ENCODE data around the gene U2AF2. TPM values are rescaled to one million over a fixed set of nuclear protein-coding genes. Genes with fewer than 3 reads are reported as not detected.

The U2AF2 gene
- total RNA-seq, 2 experiments from 2014 or later: 285 to 293 TPM

- peaks cover 22% of the 10 kb centered on the region for H3K36me3 Mint-ChIP-seq (ENCODE audit: low read depth)
- peaks cover 41% of the 10 kb centered on the region for H3K4me1 Mint-ChIP-seq (ENCODE audit: low read depth)
These were observed 440 bp upstream of the U2AF2 start for GRCh38 chr19:55654323-55654867.

GRCh38 chr19:55655648-55656040, 809 bp downstream of the U2AF2 start:
- no peak for DNase-seq
- intact Hi-C loops (cut with micrococcal nuclease): loop anchor here (1.0 to 10.0 kb wide), 7 partner anchors 20 to 1465 kb away; partner anchors contain the start of genes EPN1, LENG9, TSEN34 and ZNF444
- H3K36me3 Mint-ChIP-seq (ENCODE audit: low read depth): peaks cover 29% of the 10 kb centered on the region
- peaks cover 39% of the 10 kb centered on the region for H3K4me1 Mint-ChIP-seq (ENCODE audit: low read depth)
- no peaks in the 10 kb centered on the region for H3K27me3 Mint-ChIP-seq (ENCODE audit: low read depth)
- no peaks in the 10 kb centered on the region for H3K9me3 Mint-ChIP-seq
- peak overlapping the region; percentile 96 for H3K27ac Mint-ChIP-seq
- CTCF ChIA-PET: no interaction called here
- H3K4me3 Mint-ChIP-seq: peak overlapping the region; percentile 88

More at GRCh38 chr19:55654323-55654867, 440 bp upstream of the U2AF2 start:
- Mint-ChIP-seq H3K27me3 (ENCODE audit: low read depth) (no peaks in the 10 kb centered on the region), H3K27ac (peak overlapping the region; percentile 98), H3K9me3 (no peaks in the 10 kb centered on the region), H3K4me3 (peak overlapping the region; percentile 88)
- CTCF ChIA-PET: interaction anchor here (0.6 to 1.3 kb wide), 10 partner anchors 8 to 128 kb away, joined by 3 to 7 read pairs (median 4); no protein-coding TSS in a partner anchor
- DNase-seq: peak; percentile 100
- intact Hi-C loops (cut with micrococcal nuclease): loop anchor here (1.0 to 10.0 kb wide), 7 partner anchors 55 to 1464 kb away; partner anchors contain the start of genes FIZ1, KMT5C, LENG9 and TSEN34

- peak overlapping the region; percentile 88 for H3K4me3 Mint-ChIP-seq
- H3K27ac Mint-ChIP-seq: peak overlapping the region; percentile 96
- CTCF ChIA-PET: interaction anchor here (1.4 to 2.4 kb wide), 2 partner anchors 15 to 18 kb away, joined by 4 to 10 read pairs; no protein-coding TSS in a partner anchor
- intact Hi-C loops (cut with micrococcal nuclease): loop anchor here (10.0 kb wide), 2 partner anchors 658 to 1192 kb away; partner anchors contain the start of genes LENG9 and ZSCAN5A
- peaks cover 39% of the 10 kb centered on the region for H3K4me1 Mint-ChIP-seq (ENCODE audit: low read depth)
- H3K27me3 Mint-ChIP-seq (ENCODE audit: low read depth): no peaks in the 10 kb centered on the region
- no peaks in the 10 kb centered on the region for H3K9me3 Mint-ChIP-seq
- no peak for DNase-seq
- peaks cover 29% of the 10 kb centered on the region for H3K36me3 Mint-ChIP-seq (ENCODE audit: low read depth)
These were observed 1.7 kb downstream of the U2AF2 start for GRCh38 chr19:55656552-55656951.

- peak overlapping the region; percentile 96 for H3K27ac Mint-ChIP-seq
- CTCF ChIA-PET: interaction anchor here (1.0 to 2.4 kb wide), 3 partner anchors 11 to 19 kb away, joined by 3 to 10 read pairs (median 4); no protein-coding TSS in a partner anchor
- intact Hi-C loops (cut with micrococcal nuclease): loop anchor here (10.0 kb wide), 2 partner anchors 658 to 1192 kb away; partner anchors contain the start of genes LENG9 and ZSCAN5A
- H3K9me3 Mint-ChIP-seq: no peaks in the 10 kb centered on the region
- peak; percentile 35 for DNase-seq
- H3K36me3 Mint-ChIP-seq (ENCODE audit: low read depth): peaks cover 33% of the 10 kb centered on the region
- H3K4me3 Mint-ChIP-seq: peak overlapping the region; percentile 88
- no peaks in the 10 kb centered on the region for H3K27me3 Mint-ChIP-seq (ENCODE audit: low read depth)
- peaks cover 42% of the 10 kb centered on the region for H3K4me1 Mint-ChIP-seq (ENCODE audit: low read depth)
These were observed 2.3 kb downstream of the U2AF2 start for GRCh38 chr19:55656988-55657747.

GRCh38 chr19:55658846-55659459, 4.1 kb downstream of the U2AF2 start:
- peaks cover 47% of the 10 kb centered on the region for H3K4me1 Mint-ChIP-seq (ENCODE audit: low read depth)

GRCh38 chr19:55659822-55660221, 5.0 kb downstream of the U2AF2 start:
- no peak for DNase-seq
- CTCF ChIA-PET: no interaction called here
- no peaks in the 10 kb centered on the region for H3K9me3 Mint-ChIP-seq
- intact Hi-C loops (cut with micrococcal nuclease): loop anchor here (10.0 kb wide), 2 partner anchors 655 to 1195 kb away; partner anchors contain the start of genes LENG9 and ZSCAN5A
- peaks cover 53% of the 10 kb centered on the region for H3K4me1 Mint-ChIP-seq (ENCODE audit: low read depth)
- no peak overlapping the region for H3K27ac Mint-ChIP-seq
- H3K27me3 Mint-ChIP-seq (ENCODE audit: low read depth): no peaks in the 10 kb centered on the region
- H3K36me3 Mint-ChIP-seq (ENCODE audit: low read depth): peaks cover 49% of the 10 kb centered on the region
- H3K4me3 Mint-ChIP-seq: no peak overlapping the region

More at GRCh38 chr19:55658846-55659459, 4.1 kb downstream of the U2AF2 start:
- DNase-seq: no peak
- Mint-ChIP-seq H3K27ac (no peak overlapping the region), H3K9me3 (no peaks in the 10 kb centered on the region), H3K36me3 (ENCODE audit: low read depth) (peaks cover 46% of the 10 kb centered on the region), H3K4me3 (no peak overlapping the region), H3K27me3 (ENCODE audit: low read depth) (no peaks in the 10 kb centered on the region)
- intact Hi-C loops (cut with micrococcal nuclease): loop anchor here (10.0 kb wide), 2 partner anchors 656 to 1194 kb away; partner anchors contain the start of genes LENG9 and ZSCAN5A
- CTCF ChIA-PET: no interaction called here

GRCh38 chr19:55660404-55660803, 5.6 kb downstream of the U2AF2 start:
- Mint-ChIP-seq H3K27ac (no peak overlapping the region), H3K4me1 (ENCODE audit: low read depth) (peaks cover 54% of the 10 kb centered on the region), H3K27me3 (ENCODE audit: low read depth) (no peaks in the 10 kb centered on the region), H3K9me3 (no peaks in the 10 kb centered on the region), H3K36me3 (ENCODE audit: low read depth) (peaks cover 47% of the 10 kb centered on the region), H3K4me3 (no peak overlapping the region)
- DNase-seq: no peak
- CTCF ChIA-PET: no interaction called here
- intact Hi-C loops (cut with micrococcal nuclease): no loop called here

GRCh38 chr19:55660991-55661390, 6.2 kb downstream of the U2AF2 start:
- Mint-ChIP-seq H3K27me3 (ENCODE audit: low read depth) (no peaks in the 10 kb centered on the region), H3K4me1 (ENCODE audit: low read depth) (peaks cover 54% of the 10 kb centered on the region), H3K9me3 (no peaks in the 10 kb centered on the region), H3K4me3 (no peak overlapping the region), H3K27ac (no peak overlapping the region), H3K36me3 (ENCODE audit: low read depth) (peaks cover 44% of the 10 kb centered on the region)
- intact Hi-C loops (cut with micrococcal nuclease): no loop called here
- CTCF ChIA-PET: no interaction called here
- no peak for DNase-seq

- no peaks in the 10 kb centered on the region for H3K27me3 Mint-ChIP-seq (ENCODE audit: low read depth)
- no peak overlapping the region for H3K4me3 Mint-ChIP-seq
- H3K27ac Mint-ChIP-seq: peak overlapping the region; percentile 47
- no peaks in the 10 kb centered on the region for H3K9me3 Mint-ChIP-seq
- H3K4me1 Mint-ChIP-seq (ENCODE audit: low read depth): peaks cover 48% of the 10 kb centered on the region
- CTCF ChIA-PET: no interaction called here
- H3K36me3 Mint-ChIP-seq (ENCODE audit: low read depth): peaks cover 42% of the 10 kb centered on the region
- DNase-seq: no peak
- intact Hi-C loops (cut with micrococcal nuclease): no loop called here
These were observed 7.0 kb downstream of the U2AF2 start for GRCh38 chr19:55661826-55662225.

GRCh38 chr19:55663846-55664536, 9.2 kb downstream of the U2AF2 start:
- Mint-ChIP-seq H3K27ac (no peak overlapping the region), H3K27me3 (ENCODE audit: low read depth) (no peaks in the 10 kb centered on the region), H3K9me3 (no peaks in the 10 kb centered on the region), H3K4me1 (ENCODE audit: low read depth) (peaks cover 38% of the 10 kb centered on the region), H3K4me3 (no peak overlapping the region), H3K36me3 (ENCODE audit: low read depth) (peaks cover 44% of the 10 kb centered on the region)
- DNase-seq: no peak
- intact Hi-C loops (cut with micrococcal nuclease): no loop called here
- CTCF ChIA-PET: interaction anchor here (0.7 to 1.6 kb wide), 2 partner anchors 10 kb away, joined by 3 to 6 read pairs; no protein-coding TSS in a partner anchor

- CTCF ChIA-PET: interaction anchor here (0.8 kb wide), 1 partner anchor 56 kb away, joined by 3 read pairs; no protein-coding TSS in a partner anchor
- H3K27me3 Mint-ChIP-seq (ENCODE audit: low read depth): no peaks in the 10 kb centered on the region
- intact Hi-C loops (cut with micrococcal nuclease): no loop called here
- peaks cover 39% of the 10 kb centered on the region for H3K4me1 Mint-ChIP-seq (ENCODE audit: low read depth)
- no peaks in the 10 kb centered on the region for H3K9me3 Mint-ChIP-seq
- DNase-seq: no peak
- no peak overlapping the region for H3K4me3 Mint-ChIP-seq
- peaks cover 48% of the 10 kb centered on the region for H3K36me3 Mint-ChIP-seq (ENCODE audit: low read depth)
- H3K27ac Mint-ChIP-seq: no peak overlapping the region
These were observed 11.6 kb downstream of the U2AF2 start for GRCh38 chr19:55666343-55667005.
